Osteocyte (in vitro differentiated cells): Measurements from ENCODE around the gene MYO18B. TPM values are rescaled to one million over a fixed set of nuclear protein-coding genes. Genes with fewer than 3 reads are reported as not detected.

Experiments used
- DNase-seq: peaks from one replicate; pipeline ENCODE4 v3.0.0; 2021; ENCODE audit warnings: mixed read lengths; ENCODE audit not compliant: unreplicated experiment; ENCODE audit errors: extremely low spot score
- H3K27ac Mint-ChIP-seq: one replicate; pipeline ENCODE4 v1.8.0; 2021; ENCODE audit warnings: mild to moderate bottlenecking, mixed read lengths; ENCODE audit not compliant: unreplicated experiment
- H3K27me3 Mint-ChIP-seq: one replicate; pipeline ENCODE4 v1.8.0; 2021; ENCODE audit warnings: mixed read lengths; ENCODE audit not compliant: unreplicated experiment
- H3K36me3 Mint-ChIP-seq: one replicate; pipeline ENCODE4 v1.8.0; 2021; ENCODE audit warnings: mixed read lengths; ENCODE audit not compliant: unreplicated experiment
- H3K4me1 Mint-ChIP-seq: one replicate; pipeline ENCODE4 v1.8.0; 2021; ENCODE audit warnings: mixed read lengths; ENCODE audit not compliant: unreplicated experiment
- H3K4me3 Mint-ChIP-seq: one replicate; pipeline ENCODE4 v1.8.0; 2021; ENCODE audit warnings: mild to moderate bottlenecking, moderate library complexity, mixed read lengths; ENCODE audit not compliant: unreplicated experiment
- H3K9me3 Mint-ChIP-seq: one replicate; pipeline ENCODE4 v1.8.0; 2021; ENCODE audit warnings: mixed read lengths; ENCODE audit not compliant: unreplicated experiment
- total RNA-seq: library from RNA; stranded (reverse); gene quantifications from 2 replicates; pipeline ENCODE4 v1.2.1, GENCODE V29; 2021
- TF ChIP-seq, protein P1 (sequence below): fragments of 200-600 bp; sonication (generic); IDR thresholded peaks from 2 replicates; pipeline ENCODE4 v1.5.0; 2021; ENCODE audit warnings: antibody characterized with exemption, mild to moderate bottlenecking, moderate library complexity

MYO18B gene
- total RNA-seq, 1 donor from 2014 or later, result not detected

DNA sequence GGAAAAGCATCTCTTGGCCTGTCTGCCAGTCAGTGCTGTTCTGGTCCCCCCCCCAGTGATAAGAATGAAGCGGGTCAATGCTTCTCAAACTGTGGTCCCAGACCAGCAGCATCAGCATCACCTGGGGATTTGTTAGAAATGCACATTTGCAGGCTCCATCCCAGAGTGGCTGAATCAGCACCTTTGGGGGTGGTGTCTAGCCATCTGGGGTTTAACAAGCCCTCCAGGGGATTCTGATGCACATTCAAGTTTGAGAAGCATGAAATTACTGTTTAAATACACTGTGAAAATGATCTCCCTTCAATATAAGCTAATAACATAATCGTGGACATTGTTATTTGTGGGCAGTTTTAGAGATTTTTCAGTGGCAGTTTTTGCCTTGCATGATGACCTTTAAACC is 133.5 kb downstream of the MYO18B start:
- TF ChIP-seq, protein P1, sequence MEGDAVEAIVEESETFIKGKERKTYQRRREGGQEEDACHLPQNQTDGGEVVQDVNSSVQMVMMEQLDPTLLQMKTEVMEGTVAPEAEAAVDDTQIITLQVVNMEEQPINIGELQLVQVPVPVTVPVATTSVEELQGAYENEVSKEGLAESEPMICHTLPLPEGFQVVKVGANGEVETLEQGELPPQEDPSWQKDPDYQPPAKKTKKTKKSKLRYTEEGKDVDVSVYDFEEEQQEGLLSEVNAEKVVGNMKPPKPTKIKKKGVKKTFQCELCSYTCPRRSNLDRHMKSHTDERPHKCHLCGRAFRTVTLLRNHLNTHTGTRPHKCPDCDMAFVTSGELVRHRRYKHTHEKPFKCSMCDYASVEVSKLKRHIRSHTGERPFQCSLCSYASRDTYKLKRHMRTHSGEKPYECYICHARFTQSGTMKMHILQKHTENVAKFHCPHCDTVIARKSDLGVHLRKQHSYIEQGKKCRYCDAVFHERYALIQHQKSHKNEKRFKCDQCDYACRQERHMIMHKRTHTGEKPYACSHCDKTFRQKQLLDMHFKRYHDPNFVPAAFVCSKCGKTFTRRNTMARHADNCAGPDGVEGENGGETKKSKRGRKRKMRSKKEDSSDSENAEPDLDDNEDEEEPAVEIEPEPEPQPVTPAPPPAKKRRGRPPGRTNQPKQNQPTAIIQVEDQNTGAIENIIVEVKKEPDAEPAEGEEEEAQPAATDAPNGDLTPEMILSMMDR, result no peak
- no peak overlapping the region for H3K4me3 Mint-ChIP-seq
- no peak overlapping the region for H3K27ac Mint-ChIP-seq
- H3K36me3 Mint-ChIP-seq, result no peaks in the 10 kb centered on the region
- no peaks in the 10 kb centered on the region for H3K9me3 Mint-ChIP-seq
- H3K27me3 Mint-ChIP-seq, result peaks cover 4% of the 10 kb centered on the region
- H3K4me1 Mint-ChIP-seq, result no peaks in the 10 kb centered on the region
- no peak for DNase-seq

DNA sequence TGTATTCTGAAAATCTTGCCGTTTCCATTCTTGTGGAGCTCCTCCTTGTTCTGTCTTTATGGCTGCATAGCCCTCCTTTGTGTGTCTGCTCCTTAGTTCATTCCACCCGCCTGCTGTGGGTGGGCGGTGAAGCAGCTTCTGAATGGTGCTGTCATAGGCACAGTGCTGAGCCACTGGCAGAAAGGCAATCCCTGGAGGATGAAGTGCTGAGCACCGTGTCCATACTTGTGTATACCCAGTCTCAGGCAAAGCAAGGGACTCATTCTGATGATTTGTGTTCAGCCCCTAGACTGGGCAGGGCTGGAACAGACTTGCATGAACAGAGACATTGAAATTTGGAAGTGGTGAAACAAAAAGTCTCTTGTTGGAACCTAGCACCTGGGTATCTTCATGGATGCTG is 134.9 kb downstream of the MYO18B start:
- H3K4me3 Mint-ChIP-seq, result no peak overlapping the region
- H3K27me3 Mint-ChIP-seq, result peaks cover 8% of the 10 kb centered on the region
- no peak overlapping the region for H3K27ac Mint-ChIP-seq
- H3K9me3 Mint-ChIP-seq, result no peaks in the 10 kb centered on the region
- H3K36me3 Mint-ChIP-seq, result no peaks in the 10 kb centered on the region
- TF ChIP-seq, protein P1, result no peak
- H3K4me1 Mint-ChIP-seq, result no peaks in the 10 kb centered on the region
- DNase-seq, result no peak

DNA sequence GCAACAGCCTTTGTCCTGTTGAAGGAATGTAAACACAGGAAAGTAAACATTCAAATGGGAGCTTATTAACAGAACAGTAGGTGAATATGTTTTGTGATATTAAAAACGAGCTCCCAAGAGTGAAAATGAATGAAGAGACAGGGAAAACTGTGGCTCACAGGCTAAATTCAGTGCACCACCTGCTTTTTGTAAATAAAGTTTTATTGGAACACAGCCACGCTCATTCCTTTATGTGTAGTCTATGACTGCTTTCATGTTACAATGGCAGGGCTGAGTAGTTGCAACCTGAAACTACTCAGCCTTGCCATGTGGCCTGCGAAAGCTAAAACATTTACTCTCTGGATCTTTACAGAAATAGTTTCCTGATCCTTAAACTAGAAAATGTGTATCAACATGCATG is 136.9 kb downstream of the MYO18B start:
- H3K4me1 Mint-ChIP-seq, result no peaks in the 10 kb centered on the region
- H3K27me3 Mint-ChIP-seq, result peaks cover 8% of the 10 kb centered on the region
- TF ChIP-seq, protein P1, result no peak
- H3K9me3 Mint-ChIP-seq, result no peaks in the 10 kb centered on the region
- H3K36me3 Mint-ChIP-seq, result no peaks in the 10 kb centered on the region
- DNase-seq, result no peak
- H3K27ac Mint-ChIP-seq, result no peak overlapping the region
- H3K4me3 Mint-ChIP-seq, result no peak overlapping the region

DNA sequence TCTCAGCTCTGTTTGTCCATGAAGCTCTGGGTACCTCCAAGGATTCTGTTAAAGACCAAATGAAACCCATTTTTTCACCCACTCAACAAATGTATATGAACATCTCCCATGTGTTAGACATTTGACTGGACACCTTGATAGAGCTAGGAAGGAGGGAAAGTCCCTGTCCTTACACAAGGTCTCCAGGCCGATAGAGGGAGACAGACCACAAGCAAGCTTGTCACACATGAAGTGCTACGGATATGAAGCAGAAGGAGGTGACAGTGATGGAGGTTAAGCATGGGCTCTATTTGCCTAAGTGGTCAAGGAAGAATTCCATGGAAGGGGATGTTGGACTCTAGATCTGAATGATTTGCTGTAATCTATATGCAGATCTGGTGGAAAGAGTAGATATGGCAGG is 138.5 kb downstream of the MYO18B start:
- no peaks in the 10 kb centered on the region for H3K4me1 Mint-ChIP-seq
- no peaks in the 10 kb centered on the region for H3K9me3 Mint-ChIP-seq
- no peaks in the 10 kb centered on the region for H3K36me3 Mint-ChIP-seq
- DNase-seq, result no peak
- TF ChIP-seq, protein P1, result no peak
- H3K27me3 Mint-ChIP-seq, result peaks cover 8% of the 10 kb centered on the region
- H3K27ac Mint-ChIP-seq, result no peak overlapping the region
- no peak overlapping the region for H3K4me3 Mint-ChIP-seq

DNA sequence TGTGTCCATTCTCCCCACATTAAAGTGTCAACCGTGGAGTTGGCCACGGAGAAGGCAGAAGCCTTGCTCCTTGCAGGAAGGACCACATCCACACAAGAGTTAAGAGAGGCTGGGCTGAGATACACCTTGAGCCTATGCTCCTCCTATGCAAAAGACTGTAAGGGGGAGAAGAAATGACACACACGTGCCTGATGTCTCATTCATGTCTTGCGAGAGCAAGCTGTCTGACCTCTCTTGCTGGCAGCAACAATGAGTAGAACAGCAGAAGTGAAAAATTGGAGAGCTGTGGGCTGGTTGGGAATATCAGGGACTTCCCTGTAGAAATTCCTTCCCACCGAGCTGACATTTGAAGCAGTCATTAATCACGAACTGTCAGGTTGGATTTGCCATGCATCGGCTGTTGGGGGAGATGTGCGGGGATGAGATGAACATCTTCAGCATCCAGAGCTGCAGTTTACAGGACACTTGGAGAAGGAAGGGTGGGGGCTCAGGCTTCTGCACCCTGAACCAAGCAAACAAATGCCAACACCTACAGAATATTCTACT is 139.3 kb downstream of the MYO18B start:
- no peak overlapping the region for H3K27ac Mint-ChIP-seq
- no peaks in the 10 kb centered on the region for H3K36me3 Mint-ChIP-seq
- peaks cover 8% of the 10 kb centered on the region for H3K27me3 Mint-ChIP-seq
- TF ChIP-seq, protein P1, result no peak
- no peak for DNase-seq
- no peaks in the 10 kb centered on the region for H3K9me3 Mint-ChIP-seq
- H3K4me1 Mint-ChIP-seq, result no peaks in the 10 kb centered on the region
- no peak overlapping the region for H3K4me3 Mint-ChIP-seq
